Cortex of kidney (tissue), 1 donor: ENCODE measurements around the gene DPF3.

Experiments
- DNase-seq: peaks from one replicate; lab custom pipeline; 2025; lab: John Stamatoyannopoulos, UW

The DPF3 gene

DNA sequence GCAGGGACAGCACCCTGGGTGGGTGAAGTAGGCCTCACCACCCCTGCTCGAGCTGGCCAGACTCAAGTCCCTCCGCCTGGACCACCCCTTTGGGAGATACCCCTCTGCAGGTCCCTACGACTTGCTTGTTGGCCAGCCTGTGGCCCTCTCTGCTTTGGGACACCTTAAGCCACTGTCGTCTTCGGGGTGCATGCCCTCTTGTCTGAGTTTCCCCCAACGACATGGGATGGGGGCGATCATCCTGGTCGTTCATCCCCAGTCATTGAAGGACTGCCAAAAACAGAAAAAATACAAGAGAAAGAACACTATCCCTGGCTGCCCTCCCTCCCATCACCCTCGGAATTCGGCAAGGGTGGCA, 151.1 kb downstream of the DPF3 start:
- DNase-seq, result no peak

- DNase-seq, result no peak
These were observed 151.6 kb downstream of the DPF3 start for GRCh38 chr14:72742118-72742837.

GRCh38 chr14:72741826-72742117, 152.1 kb downstream of the DPF3 start:
- no peak for DNase-seq

DNA sequence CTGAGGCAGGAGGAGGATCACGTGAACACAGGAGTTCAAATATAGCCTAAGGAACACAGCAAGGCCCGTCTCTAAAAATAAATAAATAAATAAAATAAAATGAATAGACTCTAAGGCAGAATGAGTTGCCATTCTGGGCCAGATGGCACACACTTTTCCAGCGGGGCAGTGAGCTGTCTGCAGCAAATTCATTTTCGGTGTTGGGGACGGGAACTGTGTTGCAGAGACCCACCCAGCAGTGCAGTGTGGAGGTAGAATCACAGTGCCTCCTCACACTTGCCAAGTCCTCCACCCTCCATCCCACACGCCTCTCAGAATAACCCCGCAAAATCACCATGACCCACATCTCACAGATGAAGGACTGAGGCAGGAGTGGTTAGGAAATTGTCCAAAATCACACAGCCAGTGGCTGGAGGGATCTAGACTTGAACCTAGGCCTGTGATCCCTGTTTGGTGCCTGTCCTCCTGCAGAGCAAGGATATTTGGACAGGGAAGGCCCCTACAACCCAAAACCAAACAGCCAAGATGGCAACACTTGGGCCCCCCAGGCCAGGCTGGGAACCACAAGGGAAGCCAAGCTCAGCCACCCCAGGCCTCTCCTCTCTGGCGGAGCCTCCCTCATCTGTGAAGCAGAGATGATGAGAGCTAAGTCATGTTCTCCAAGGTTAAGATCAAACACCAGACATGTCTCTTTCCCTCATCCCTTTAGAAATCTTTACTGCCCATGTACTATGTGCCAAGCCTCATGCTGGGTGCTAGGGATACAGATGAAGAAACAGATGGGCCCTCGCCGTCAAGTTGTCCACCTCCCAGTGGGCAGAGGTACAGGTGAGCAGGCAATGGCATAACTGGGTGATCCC, 152.7 kb downstream of the DPF3 start:
- DNase-seq, result no peak

GRCh38 chr14:72740504-72740961, 153.4 kb downstream of the DPF3 start:
- no peak for DNase-seq

DNA sequence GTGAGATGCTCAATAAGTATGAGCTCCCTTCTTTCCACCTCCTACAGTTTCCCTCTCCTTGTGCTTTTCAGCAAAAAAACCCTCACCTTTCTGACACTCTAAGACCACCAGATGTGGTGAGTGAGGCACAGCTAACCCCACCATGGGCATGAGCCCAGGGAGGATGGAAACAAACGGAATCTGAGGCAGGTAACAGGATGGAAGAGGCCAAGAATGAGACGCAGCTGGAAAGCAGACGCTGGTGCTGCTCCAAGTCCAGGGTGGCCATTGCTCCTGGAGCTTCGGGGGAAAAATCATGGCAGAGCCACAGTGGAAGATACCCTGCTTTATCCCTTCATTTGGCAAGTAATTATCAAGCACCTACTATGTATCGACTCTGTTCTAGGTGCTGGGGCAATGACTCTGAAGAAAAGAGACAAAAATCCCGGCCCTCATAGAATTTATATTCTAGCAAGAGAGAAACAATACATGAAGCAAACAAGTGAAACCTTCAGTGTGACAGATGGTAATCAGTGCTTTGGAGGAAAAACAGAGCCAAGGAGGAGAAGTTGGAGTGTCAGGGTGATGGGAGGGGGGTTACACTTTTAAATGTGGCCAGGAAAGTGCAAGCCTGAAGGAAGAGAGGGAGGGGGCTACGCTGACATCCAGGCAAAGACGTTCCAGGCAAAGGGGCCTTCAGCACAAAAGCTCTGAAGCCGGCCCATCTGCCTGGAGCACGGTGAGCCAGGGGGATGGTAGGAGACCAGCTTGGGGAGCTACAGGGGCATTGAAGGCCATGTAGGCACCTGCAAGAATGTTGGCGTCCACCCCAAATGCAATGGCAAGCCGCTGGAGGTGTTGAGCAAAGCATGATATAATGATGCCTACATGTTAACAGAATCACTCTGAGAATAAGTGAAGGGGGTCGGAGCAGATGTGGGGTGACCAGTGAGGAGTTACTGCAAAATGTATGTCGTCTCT, 154.2 kb downstream of the DPF3 start:
- no peak for DNase-seq

- DNase-seq, result no peak
These were observed 155.7 kb downstream of the DPF3 start for GRCh38 chr14:72738161-72738611.

GRCh38 chr14:72737560-72737943, 156.3 kb downstream of the DPF3 start:
- no peak for DNase-seq

DNA sequence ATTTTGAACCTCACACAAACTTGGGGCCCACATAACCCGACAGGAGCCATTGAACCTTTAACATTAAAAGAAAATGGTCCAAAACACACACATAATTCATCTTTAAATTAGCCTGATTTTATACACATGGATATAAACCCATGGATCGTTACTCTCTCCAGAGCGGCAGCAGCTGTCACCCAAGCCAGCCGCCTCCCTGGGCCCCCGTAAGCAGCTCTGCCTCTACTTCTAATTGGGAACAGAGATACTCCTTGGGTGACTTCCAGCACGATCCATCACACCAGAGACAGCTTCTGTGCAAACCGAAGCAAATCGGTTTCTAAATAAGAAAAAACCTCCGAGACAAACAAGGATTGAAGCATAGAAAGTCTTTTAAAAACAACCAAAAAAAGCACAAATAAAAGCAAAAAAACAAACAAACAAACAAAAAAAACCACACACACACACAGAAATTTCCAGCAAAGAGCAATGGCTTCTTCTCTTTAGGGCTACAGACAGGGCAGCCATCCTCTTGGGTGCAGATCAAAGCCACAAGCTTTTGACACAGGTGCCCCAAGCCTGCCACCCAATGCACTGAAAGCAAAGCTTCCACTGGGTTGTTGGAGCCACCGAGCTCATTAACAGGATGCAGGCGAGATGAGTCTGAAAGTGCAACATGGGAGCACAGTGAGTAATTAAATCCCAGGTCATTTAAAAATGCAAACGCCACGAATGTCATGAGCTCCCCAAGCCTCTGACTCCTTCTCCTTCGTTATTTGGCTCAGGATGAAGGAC, 156.9 kb downstream of the DPF3 start:
- DNase-seq, result no peak

DNA sequence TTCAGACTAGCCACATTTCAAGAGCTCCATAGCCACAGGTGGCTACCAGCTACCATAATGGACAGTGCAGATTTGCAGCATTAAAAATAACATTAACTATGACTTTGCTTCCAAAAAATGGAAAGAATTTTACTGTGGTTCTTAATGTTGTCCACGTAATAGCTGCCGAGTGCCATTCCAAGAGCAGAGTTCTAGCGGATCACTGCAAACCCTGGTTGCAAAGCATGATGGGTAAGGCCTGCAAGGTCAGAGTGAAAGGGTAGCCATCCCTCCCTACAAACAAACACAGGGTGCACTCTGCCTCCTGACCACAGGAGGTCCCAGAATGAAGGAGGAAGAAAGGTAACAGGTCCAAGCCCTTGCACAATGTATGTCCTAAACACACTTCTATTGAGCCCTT, 157.6 kb downstream of the DPF3 start:
- no peak for DNase-seq

GRCh38 chr14:72732022-72732780, 161.7 kb downstream of the DPF3 start:
- no peak for DNase-seq

- no peak for DNase-seq
These were observed 162.5 kb downstream of the DPF3 start for GRCh38 chr14:72731252-72732020.

DNA sequence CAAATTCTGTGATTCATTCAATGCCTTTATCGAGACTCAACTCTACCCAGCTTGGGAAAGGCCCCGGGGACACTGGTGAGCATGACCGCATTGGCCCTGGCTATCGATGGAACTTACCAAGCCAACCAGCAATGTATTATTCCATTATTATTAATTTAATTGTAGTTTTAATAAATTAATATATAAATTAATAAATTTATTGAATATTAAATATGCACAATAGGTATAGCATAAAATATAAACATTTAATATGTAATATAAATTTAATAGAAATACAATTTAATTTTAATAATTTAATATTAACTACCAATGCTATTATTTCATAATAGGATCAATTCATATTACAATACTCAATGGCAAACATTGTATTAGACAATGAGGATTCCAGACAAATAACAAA, 163.4 kb downstream of the DPF3 start:
- no peak for DNase-seq

DNA sequence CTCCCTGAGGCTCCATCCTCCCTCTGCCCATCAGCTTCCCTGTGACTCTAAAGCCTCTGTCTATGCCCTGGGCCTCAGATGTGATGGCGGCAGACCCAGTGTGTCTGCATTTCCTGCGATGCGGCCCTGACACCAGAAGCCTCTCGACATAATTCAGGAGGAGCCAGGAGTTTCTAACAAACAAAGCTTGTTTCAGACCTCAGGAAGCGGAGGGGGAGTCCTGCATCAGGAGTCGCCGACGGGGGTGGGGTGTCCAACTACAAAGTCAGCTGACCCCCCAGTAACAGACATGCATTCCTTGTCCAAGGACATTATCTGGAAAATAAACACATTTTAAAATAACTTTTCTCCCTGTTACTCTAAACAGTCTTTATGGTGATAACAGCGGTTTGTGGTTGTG, 167.5 kb downstream of the DPF3 start:
- DNase-seq, result no peak

- no peak for DNase-seq
These were observed 169.9 kb downstream of the DPF3 start for GRCh38 chr14:72723858-72724530.

- DNase-seq, result no peak
These were observed 171.6 kb downstream of the DPF3 start for GRCh38 chr14:72722201-72722785.

DNA sequence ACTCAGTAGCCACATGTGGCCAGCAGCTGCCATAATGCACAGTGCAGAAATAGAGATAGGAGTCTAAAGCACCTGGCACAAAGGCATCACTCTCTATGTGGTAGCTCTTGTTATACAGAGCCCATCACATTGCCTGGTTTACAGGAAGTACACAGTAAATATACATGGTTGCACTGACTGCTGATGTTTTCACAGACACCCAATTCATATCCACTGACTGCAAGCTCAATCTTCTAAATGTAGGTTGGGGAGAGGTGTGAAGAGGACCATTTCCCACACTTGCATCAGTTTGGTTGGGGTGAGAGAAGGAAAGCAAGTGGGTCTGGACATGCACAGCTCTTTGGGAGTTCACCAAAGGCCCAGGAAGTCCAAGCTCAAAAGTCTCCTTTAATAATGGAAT, 172.8 kb downstream of the DPF3 start:
- no peak for DNase-seq

GRCh38 chr14:72717220-72717619, 176.7 kb downstream of the DPF3 start:
- no peak for DNase-seq

- DNase-seq, result no peak
These were observed 177.4 kb downstream of the DPF3 start for GRCh38 chr14:72716476-72716875.
